A549 (cell line): Measurements from ENCODE around the gene SLC22A16. TPM values are rescaled to one million over a fixed set of nuclear protein-coding genes. Genes with fewer than 3 reads are reported as not detected.

ENCODE experiments used
- ATAC-seq, 2 experiments: fragments of 200-7000 bp in 1 of 2; fragments of >200 bp in 1 of 2; cut with Nextera tagmentation in 1 of 2; cut with Tn5 transposase in 1 of 2; 3 replicates each; pipeline versions ENCODE4 v1.8.0 to v1.9.1; 2018 to 2020; ENCODE audit warnings: mild to moderate bottlenecking in 1 of 2, moderate library complexity in 1 of 2
- CTCF ChIA-PET: fragments of 300-600 bp; sonication (Branson Sonifier 250); formaldehyde crosslinking; extraction: SDS; loops from one replicate; lab custom pipeline; 2021; ENCODE audit warnings: antibody characterized with exemption, inconsistent platforms; lab: Yijun Ruan, JAX
- POLR2A ChIA-PET: fragments of 350-600 bp; formaldehyde crosslinking; extraction: SDS; loops from one replicate; lab custom pipeline; 2021; ENCODE audit warnings: antibody characterized with exemption, inconsistent platforms; lab: Yijun Ruan, JAX
- DNase-seq, 2 experiments: peaks; one replicate each; pipeline versions ENCODE4 v3.0.0 to v3.0.0-alpha.2; 2011 to 2016; ENCODE audit warnings: low read depth in 1 of 2, low spot score in 1 of 2
- FAIRE-seq: peaks from 2 replicates; lab custom pipeline; 2011; peaks lifted over from hg19 to GRCh38; lab: Jason Lieb, UNC
- H3K27ac ChIP-seq, 2 experiments: fragments of >200 bp; sonication (Bioruptor Twin); formaldehyde crosslinking; 3 replicates each; pipeline ENCODE4 v1.5.1; 2016 to 2017
- H3K4me1 ChIP-seq: fragments of >200 bp; sonication (Bioruptor Twin); formaldehyde crosslinking; 3 replicates; pipeline ENCODE4 v1.6.1; 2016
- H3K4me2 ChIP-seq: fragments of >200 bp; sonication (Bioruptor Twin); formaldehyde crosslinking; 3 replicates; pipeline ENCODE4 v1.6.1; 2016
- H3K4me3 ChIP-seq: fragments of >200 bp; sonication (Bioruptor Twin); formaldehyde crosslinking; 3 replicates; pipeline ENCODE4 v1.5.1; 2016
- H3K9me3 ChIP-seq: fragments of >200 bp; sonication (Bioruptor Twin); formaldehyde crosslinking; 3 replicates; pipeline ENCODE4 v1.6.1; 2016
- CBX2 ChIP-seq: fragments of 200-600 bp; sonication (generic); IDR thresholded peaks from 2 replicates; pipeline ENCODE4 v1.6.1; 2016; ENCODE audit warnings: low read depth, mild to moderate bottlenecking, borderline replicate concordance
- CBX8 ChIP-seq: fragments of 200-600 bp; sonication (generic); IDR thresholded peaks from 2 replicates; pipeline ENCODE4 v1.6.1; 2016
- CHD4 ChIP-seq: fragments of 200-600 bp; sonication (generic); IDR thresholded peaks from 2 replicates; pipeline ENCODE4 v1.6.1; 2016; ENCODE audit warnings: antibody characterized with exemption, mild to moderate bottlenecking, borderline replicate concordance
- EHF ChIP-seq: fragments of 250-450 bp; sonication (Bioruptor Pico); IDR thresholded peaks from 2 replicates; pipeline ENCODE4 v1.5.0; 2020; ENCODE audit warnings: mild to moderate bottlenecking
- EHMT2 ChIP-seq: fragments of 200-600 bp; sonication (generic); IDR thresholded peaks from 2 replicates; pipeline ENCODE4 v1.6.1; 2016; ENCODE audit warnings: antibody characterized with exemption, low read depth, mild to moderate bottlenecking, moderate library complexity
- ELK1 ChIP-seq: fragments of 150-350 bp; IDR thresholded peaks from 2 replicates; pipeline ENCODE4 v1.6.1; 2014; ENCODE audit warnings: low read depth, mild to moderate bottlenecking, low read length
- EP300 ChIP-seq, 2 experiments: fragments of >200 bp; sonication (Bioruptor Twin); formaldehyde crosslinking; IDR thresholded peaks; 2 replicates in 1 of 2; 3 replicates in 1 of 2; pipeline ENCODE4 v1.6.1; 2016 to 2017
- ESRRA ChIP-seq: fragments of 150-350 bp; IDR thresholded peaks from 2 replicates; pipeline ENCODE4 v1.6.1; 2014; ENCODE audit warnings: mild to moderate bottlenecking, low read length, borderline replicate concordance
- FOSL2 ChIP-seq, 2 experiments: fragments of 450-650 bp in 1 of 2; fragments of >200 bp in 1 of 2; sonication (Bioruptor Twin) in 1 of 2; formaldehyde crosslinking; IDR thresholded peaks; 2 replicates each; pipeline versions ENCODE4 v1.5.0 to v1.6.1; 2016 to 2020; ENCODE audit warnings: mild to moderate bottlenecking in 1 of 2, moderate library complexity in 1 of 2
- FOXS1 ChIP-seq: fragments of 250-450 bp; sonication (Bioruptor Pico); IDR thresholded peaks from 2 replicates; pipeline ENCODE4 v1.5.0; 2020; ENCODE audit warnings: mild to moderate bottlenecking, moderate library complexity
- GATA3 ChIP-seq: IDR thresholded peaks from 2 replicates; pipeline ENCODE4 v1.6.1; 2012; ENCODE audit warnings: borderline replicate concordance
- HMGXB4 ChIP-seq: fragments of 250-450 bp; sonication (Bioruptor Pico); IDR thresholded peaks from 2 replicates; pipeline ENCODE4 v1.5.0; 2021; ENCODE audit warnings: mild to moderate bottlenecking, moderate library complexity, borderline replicate concordance
- HOXA7 ChIP-seq: fragments of 250-450 bp; sonication (Bioruptor Pico); IDR thresholded peaks from 2 replicates; pipeline ENCODE4 v1.5.0; 2020; ENCODE audit warnings: mild to moderate bottlenecking, moderate library complexity
- HOXB13 ChIP-seq: fragments of 250-450 bp; sonication (Bioruptor Pico); IDR thresholded peaks from 2 replicates; pipeline ENCODE4 v1.5.0; 2020; ENCODE audit warnings: low read depth, mild to moderate bottlenecking, moderate library complexity
- JUN ChIP-seq, 2 experiments: fragments of >200 bp; sonication (Bioruptor Twin); formaldehyde crosslinking; IDR thresholded peaks; 2 replicates in 1 of 2; 3 replicates in 1 of 2; pipeline ENCODE4 v1.6.1; 2016 to 2017
- JUNB ChIP-seq: fragments of >200 bp; sonication (Bioruptor Twin); formaldehyde crosslinking; IDR thresholded peaks from 2 replicates; pipeline ENCODE4 v1.6.1; 2016
- KDM5A ChIP-seq: fragments of 200-600 bp; sonication (generic); IDR thresholded peaks from 2 replicates; pipeline ENCODE4 v1.6.1; 2016; ENCODE audit warnings: antibody characterized with exemption, mild to moderate bottlenecking
- MYC ChIP-seq: IDR thresholded peaks from 2 replicates; pipeline ENCODE4 v1.6.1; 2012; ENCODE audit warnings: mild to moderate bottlenecking, inconsistent platforms, low read length, improper control_type of control experiment, borderline replicate concordance
- NPAS2 ChIP-seq: fragments of 250-450 bp; sonication (Bioruptor Pico); IDR thresholded peaks from 2 replicates; pipeline ENCODE4 v1.8.0; 2022; ENCODE audit warnings: mild to moderate bottlenecking, moderate library complexity, borderline replicate concordance
- NR3C1 ChIP-seq: fragments of >200 bp; sonication (Bioruptor Twin); formaldehyde crosslinking; IDR thresholded peaks from 3 replicates; pipeline ENCODE4 v1.6.1; 2017
- PBX3 ChIP-seq: IDR thresholded peaks from 2 replicates; pipeline ENCODE4 v1.6.1; 2012
- POLR2AphosphoS2 ChIP-seq: conservative IDR thresholded peaks from 2 replicates; pipeline ENCODE4 v1.6.1; 2012; ENCODE audit warnings: low read length, improper control_type of control experiment, inconsistent platforms
- RAD21 ChIP-seq, 2 experiments: fragments of >200 bp in 1 of 2; sonication (Bioruptor Twin) in 1 of 2; formaldehyde crosslinking in 1 of 2; IDR thresholded peaks in 1 of 2; conservative IDR thresholded peaks in 1 of 2; 2 replicates in 1 of 2; 3 replicates in 1 of 2; pipeline ENCODE4 v1.6.1; 2012 to 2018; ENCODE audit warnings: inconsistent platforms in 1 of 2
- SMC3 ChIP-seq: fragments of >200 bp; sonication (Bioruptor Twin); formaldehyde crosslinking; IDR thresholded peaks from 3 replicates; pipeline ENCODE4 v1.6.1; 2018; ENCODE audit warnings: inconsistent platforms
- TP53 ChIP-seq: fragments of 250-450 bp; sonication (Bioruptor Pico); IDR thresholded peaks from 2 replicates; pipeline ENCODE4 v1.5.0; 2021; ENCODE audit warnings: mild to moderate bottlenecking, moderate library complexity
- ZC3H11A ChIP-seq: fragments of 450-650 bp; IDR thresholded peaks from 2 replicates; pipeline ENCODE4 v1.6.1; 2014; ENCODE audit warnings: antibody characterized with exemption, mild to moderate bottlenecking
- ZFP36 ChIP-seq: fragments of 450-650 bp; IDR thresholded peaks from 2 replicates; pipeline ENCODE4 v1.6.1; 2014; ENCODE audit warnings: borderline replicate concordance; ENCODE audit not compliant: partially characterized antibody
- whole genome bisulfite sequencing: methylation state at CpG from one replicate; pipeline ENCODE4 v1.1.6; 2017; ENCODE audit errors: missing lambda C conversion rate; 5-methylcytosine and 5-hydroxymethylcytosine counted together
- polyA plus RNA-seq, 4 experiments: library from polyadenylated mRNA; depleted of rRNA in 3 of 4; stranded (reverse); fragments of >200 nt; fragmentation: RNase III in 1 of 4; extraction: RNeasy Plus Mini Kit Qiagen cat#74134 plus additional on column Dnase treatment in 1 of 4; gene quantifications; 2 replicates in 3 of 4; 3 replicates in 1 of 4; pipeline ENCODE4 v1.2.3, GENCODE V29; 2011 to 2017
- TF ChIP-seq, protein P1 (sequence below): fragments of 250-450 bp; sonication (Bioruptor Pico); IDR thresholded peaks from 2 replicates; pipeline ENCODE4 v1.5.0; 2020; ENCODE audit warnings: low read depth, mild to moderate bottlenecking, moderate library complexity

SLC22A16 gene
- polyA plus RNA-seq, 2 of the 4 experiments (the other 2 are of a cell fraction) = not detected

DNA sequence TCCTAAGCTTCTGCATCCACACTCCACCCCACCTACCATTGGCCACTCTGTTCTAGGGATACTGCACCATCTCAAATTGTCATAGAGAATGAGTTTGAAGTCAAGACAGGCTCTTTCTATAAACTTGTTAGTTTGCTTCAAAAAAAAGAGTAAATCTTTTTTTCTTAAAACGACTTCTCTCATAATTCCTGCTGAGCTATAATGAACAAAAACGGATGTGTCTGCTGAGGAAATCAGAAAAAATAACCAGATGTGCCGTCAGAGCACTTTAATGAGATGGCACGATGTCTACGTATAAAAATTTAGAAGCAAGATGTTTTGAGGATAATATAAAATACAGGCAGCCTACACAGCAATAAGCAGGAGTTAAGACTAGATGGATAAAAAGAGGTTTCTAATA, 37.1 kb downstream of the SLC22A16 start:
- Histone ChIP-seq H3K4me2 (no peak overlapping the region), H3K27ac (no peak overlapping the region), H3K4me1 (no peaks in the 10 kb centered on the region), H3K9me3 (no peaks in the 10 kb centered on the region), H3K4me3 (no peak overlapping the region)
- POLR2A ChIA-PET = no interaction called here
- FAIRE-seq (no peak), DNase-seq (no peak), ATAC-seq (no peak)
- CTCF ChIA-PET = no interaction called here
- 25% methylated on average over 5 of the region's 5 CpGs for WGBS
- no peak for TF ChIP-seq NR3C1
- TF ChIP-seq ESRRA = no peak
- no peak for TF ChIP-seq RAD21 (conservative IDR thresholded peaks at IDR 0.05 in 1 of 2, IDR thresholded peaks at IDR 0.05 in 1 of 2)
- TF ChIP-seq POLR2AphosphoS2 = no peak
- TF ChIP-seq GATA3 = no peak

DNA sequence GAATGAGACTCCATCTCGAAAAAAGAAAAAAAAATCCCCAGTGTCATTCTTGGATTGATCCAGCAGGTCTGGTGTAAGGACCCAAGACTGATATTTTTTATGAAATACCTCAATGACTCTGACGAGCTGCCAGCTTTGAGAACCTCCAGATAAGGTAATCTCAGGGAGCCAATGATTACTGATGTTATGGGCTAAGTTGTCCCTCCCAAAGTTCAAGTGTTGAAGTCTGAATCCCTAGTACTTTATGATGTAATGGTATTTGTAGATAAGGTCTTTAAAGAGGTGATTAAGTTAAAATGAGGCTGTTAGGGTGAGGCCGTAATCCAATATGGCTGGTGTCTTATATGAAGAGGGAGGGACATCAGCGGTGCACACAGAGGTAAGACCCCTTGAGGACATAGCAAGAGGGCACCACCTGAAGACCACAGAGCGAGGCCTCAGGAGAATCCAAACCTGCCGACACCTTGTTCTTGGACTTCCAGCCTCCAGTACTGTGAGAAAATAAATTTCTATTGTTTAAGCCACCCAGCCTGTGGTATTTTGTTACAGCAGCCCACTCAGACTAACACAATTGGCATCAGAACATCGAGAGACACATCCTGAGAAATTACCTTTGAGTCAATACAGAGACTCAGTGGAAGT, 41.3 kb downstream of the SLC22A16 start:
- TF ChIP-seq ELK1 = no peak
- TF ChIP-seq MYC = no peak
- no peak for TF ChIP-seq FOSL2 (IDR thresholded peaks at IDR 0.05)
- TF ChIP-seq FOSL2 (CRISPR knock-in tag; IDR thresholded peaks at IDR 0.05) = no peak
- Histone ChIP-seq H3K4me3 (no peak overlapping the region), H3K4me2 (no peak overlapping the region), H3K27ac (no peak overlapping the region), H3K4me1 (no peaks in the 10 kb centered on the region), H3K9me3 (no peaks in the 10 kb centered on the region)
- 41% methylated on average over 7 of the region's 7 CpGs for WGBS
- ATAC-seq = no peak
- DNase-seq = no peak
- CTCF ChIA-PET = no interaction called here
- FAIRE-seq = no peak
- POLR2A ChIA-PET = no interaction called here

GRCh38 chr6:110432285-110432900, 44.0 kb downstream of the SLC22A16 start:
- no peak for ATAC-seq
- H3K4me1 ChIP-seq = no peaks in the 10 kb centered on the region

GRCh38 chr6:110430741-110431140, 45.7 kb downstream of the SLC22A16 start:
- ChIA-PET POLR2A (no interaction called here), CTCF (no interaction called here)
- H3K27ac ChIP-seq = no peak overlapping the region
- H3K4me1 ChIP-seq = no peaks in the 10 kb centered on the region
- H3K4me2 ChIP-seq = no peak overlapping the region
- ATAC-seq (no peak), DNase-seq (no peak), FAIRE-seq (no peak)
- 0% methylated on average over 2 of the region's 4 CpGs for WGBS
- H3K9me3 ChIP-seq = no peaks in the 10 kb centered on the region
- TF ChIP-seq ZC3H11A = no peak
- no peak for TF ChIP-seq EP300 (IDR thresholded peaks at IDR 0.05)
- TF ChIP-seq GATA3 = no peak
- no peak for TF ChIP-seq PBX3
- TF ChIP-seq CHD4 = no peak
- no peak for TF ChIP-seq HMGXB4 (CRISPR knock-in tag)
- no peak for TF ChIP-seq JUNB
- no peak for TF ChIP-seq ZFP36
- TF ChIP-seq, protein P1, sequence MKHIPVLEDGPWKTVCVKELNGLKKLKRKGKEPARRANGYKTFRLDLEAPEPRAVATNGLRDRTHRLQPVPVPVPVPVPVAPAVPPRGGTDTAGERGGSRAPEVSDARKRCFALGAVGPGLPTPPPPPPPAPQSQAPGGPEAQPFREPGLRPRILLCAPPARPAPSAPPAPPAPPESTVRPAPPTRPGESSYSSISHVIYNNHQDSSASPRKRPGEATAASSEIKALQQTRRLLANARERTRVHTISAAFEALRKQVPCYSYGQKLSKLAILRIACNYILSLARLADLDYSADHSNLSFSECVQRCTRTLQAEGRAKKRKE (CRISPR knock-in tag) = no peak
- TF ChIP-seq SMC3 = no peak
- no peak for TF ChIP-seq TP53
- TF ChIP-seq HOXB13 (CRISPR knock-in tag) = no peak
- H3K4me3 ChIP-seq = no peak overlapping the region

More at GRCh38 chr6:110432285-110432900, 44.0 kb downstream of the SLC22A16 start:
- TF ChIP-seq KDM5A (no peak), ZFP36 (no peak), CBX8 (no peak), EHF (CRISPR knock-in tag) (no peak), RAD21 (conservative IDR thresholded peaks at IDR 0.05 in 1 of 2, IDR thresholded peaks at IDR 0.05 in 1 of 2) (no peak), TP53 (no peak), JUN (IDR thresholded peaks at IDR 0.05) (no peak), FOXS1 (no peak), HOXA7 (CRISPR knock-in tag) (no peak), CBX2 (no peak), EHMT2 (no peak), NPAS2 (no peak)
- H3K27ac ChIP-seq = no peak overlapping the region
- no peak overlapping the region for H3K4me3 ChIP-seq
- 84% methylated on average over 3 of the region's 3 CpGs for WGBS
- no peak overlapping the region for H3K4me2 ChIP-seq
- no peaks in the 10 kb centered on the region for H3K9me3 ChIP-seq
- FAIRE-seq (no peak), DNase-seq (no peak)
- POLR2A ChIA-PET = no interaction called here
- CTCF ChIA-PET = no interaction called here
